CD1c-positive myeloid dendritic cell (primary cell): ENCODE results near the gene PROP1.
"Not testable (repeated sequence)": the region's sequence is repeated elsewhere in the genome, so short reads cannot be mapped to it uniquely, and the experiment has no call there.

Source experiments
- DNase-seq: peaks from one replicate; pipeline ENCODE4 v3.0.0-alpha.2; 2016; ENCODE audit errors: extremely low spot score

The PROP1 gene

GRCh38 chr5:177945145-177945544 is 50.9 kb downstream of the PROP1 start:
- not testable (repeated sequence) for DNase-seq

DNA sequence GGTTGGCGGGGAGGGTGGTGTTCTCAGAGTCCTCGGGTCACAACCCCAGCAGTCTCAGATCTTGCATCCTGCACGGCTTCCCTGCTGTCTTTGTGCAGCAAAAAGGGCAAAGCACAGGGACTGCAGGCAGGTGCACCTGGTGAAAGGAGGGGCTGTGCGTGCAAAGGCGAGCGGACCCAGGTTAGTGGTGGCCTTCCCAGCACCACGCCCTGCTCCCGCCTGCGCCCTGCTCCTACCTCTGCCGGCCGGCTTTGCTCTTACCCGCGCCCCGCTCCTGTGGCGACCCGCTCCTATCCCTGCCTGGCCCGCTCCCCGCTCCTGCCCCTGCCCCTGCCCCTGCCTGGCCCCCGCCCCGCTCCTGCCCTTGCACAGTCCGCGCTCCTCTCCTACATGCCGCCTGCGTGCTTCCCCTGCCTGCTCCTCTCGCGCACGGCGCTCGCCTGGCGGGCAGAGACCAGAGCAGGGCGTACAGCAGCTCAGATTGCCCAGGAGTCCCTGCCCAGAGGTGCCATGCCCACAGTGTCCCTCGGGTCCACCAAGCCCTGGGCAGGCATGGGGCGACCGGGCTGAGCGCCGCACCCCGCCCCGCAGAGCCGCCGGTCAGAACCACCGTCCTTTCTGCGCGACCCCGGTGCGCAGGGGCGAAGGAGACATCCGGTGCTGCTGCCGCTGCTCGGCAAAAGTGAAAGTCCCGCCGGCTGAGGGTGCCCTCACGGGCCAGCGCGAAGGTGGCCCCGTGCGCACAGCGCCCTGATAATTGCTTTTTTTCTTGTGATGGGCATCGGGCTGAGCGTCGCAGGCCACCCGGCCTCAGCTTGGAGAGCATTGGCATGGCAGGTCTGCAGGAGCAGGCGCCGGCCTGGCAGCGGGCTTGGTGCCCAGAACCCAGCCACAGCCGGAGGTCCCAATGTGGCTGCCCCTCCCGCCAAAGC is 52.0 kb downstream of the PROP1 start:
- not testable (repeated sequence) for DNase-seq

DNA sequence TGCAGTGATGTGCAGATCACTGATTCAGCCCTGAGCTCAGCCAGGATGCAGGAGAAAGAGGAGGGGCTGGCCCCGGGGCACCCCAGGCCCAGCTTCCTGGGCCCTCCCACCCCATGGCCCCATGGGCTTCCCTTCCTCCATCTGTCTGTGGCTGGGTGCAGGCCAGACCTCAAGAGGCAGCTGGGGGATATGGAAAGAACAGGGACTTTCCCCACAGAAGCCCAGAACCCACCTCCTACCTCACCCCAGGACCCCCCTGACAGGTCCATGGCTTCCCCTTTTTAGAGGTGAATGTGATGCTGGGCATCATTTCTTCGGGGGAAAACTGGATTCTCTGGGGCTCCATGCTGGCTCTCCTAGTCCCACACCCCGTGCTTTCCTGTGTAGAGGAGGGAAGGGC is 53.1 kb downstream of the PROP1 start:
- DNase-seq, result not testable (repeated sequence)
